ENCODE results near the gene SLC1A3. TPM values are rescaled to one million over a fixed set of nuclear protein-coding genes. Genes with fewer than 3 reads are reported as not detected.

The SLC1A3 gene
- total RNA-seq: 1.1 and 3.5 TPM in 2 replicates

GRCh38 chr5:36606428-36607113, at the start of gene SLC1A3:
SLC1A3 (plus strand) TSS chr5:36606606; CDS start chr5:36608424, 1,818 bp downstream.

